HUDEP-2 (cell line): ENCODE measurements around the gene TAF4.
"Not testable (repeated sequence)": the region's sequence is repeated elsewhere in the genome, so short reads cannot be mapped to it uniquely, and the experiment has no call there.

ENCODE experiments used
- DNase-seq, 76 experiments: peaks; one replicate each; lab custom pipeline; 2025; ENCODE audit not compliant: unreplicated experiment in 76 of 76; lab: John Stamatoyannopoulos, UW

TAF4 gene

DNA sequence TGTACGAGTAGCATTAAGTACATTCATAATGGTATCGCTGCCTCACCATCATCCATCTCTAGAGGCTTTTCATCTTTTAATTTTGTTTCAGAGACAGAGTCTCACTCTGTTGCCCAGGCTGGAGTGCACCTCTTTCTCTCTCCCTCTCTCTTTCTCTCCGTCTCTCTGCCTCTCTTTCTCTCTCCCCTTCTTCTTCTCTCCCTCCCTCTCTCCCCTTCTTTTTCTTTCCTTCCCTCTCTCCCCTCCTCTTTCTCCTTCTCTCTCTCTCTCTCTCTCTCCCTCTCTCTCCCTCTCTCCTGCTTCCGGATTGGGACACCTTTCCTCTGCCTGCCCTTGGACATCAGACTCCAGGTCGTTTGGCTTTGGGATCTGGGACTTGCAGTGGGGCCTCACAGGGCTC, 17.6 kb upstream of the TAF4 start:
- DNase-seq = no peak

DNA sequence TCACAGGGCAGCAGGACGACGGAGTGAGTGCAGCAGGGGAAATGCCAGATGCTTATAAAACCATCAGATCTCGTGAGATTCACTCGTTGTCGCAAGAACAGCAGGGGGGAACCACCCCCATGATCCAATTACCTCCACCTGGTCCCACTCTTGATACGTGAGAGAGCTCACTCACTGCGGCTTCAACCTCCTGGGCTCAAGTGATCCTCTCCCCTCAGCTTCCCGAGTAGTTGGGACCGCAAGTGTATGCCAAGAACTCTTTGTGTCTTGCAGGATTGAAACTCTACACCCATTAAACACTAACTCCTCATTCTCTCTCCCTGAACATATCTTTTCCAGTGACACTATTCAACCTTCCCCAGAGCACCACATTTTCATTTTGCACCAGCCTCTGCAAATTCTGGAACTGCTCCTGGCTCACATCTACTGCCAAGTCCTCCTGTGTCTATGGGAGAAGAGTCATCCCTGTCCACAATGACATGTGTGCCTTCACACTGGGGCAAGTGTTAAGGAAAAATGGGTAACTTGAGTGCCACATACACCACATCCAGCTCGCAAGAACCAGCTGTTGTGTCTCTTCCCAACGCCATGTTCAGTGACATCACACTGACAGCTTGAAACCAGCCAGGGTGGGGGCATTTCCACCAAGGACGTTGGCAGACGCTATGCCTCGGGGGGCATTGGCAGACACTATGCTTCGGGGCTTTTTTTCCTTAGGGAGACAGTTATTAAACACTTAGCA, 14.7 kb upstream of the TAF4 start:
- no peak for DNase-seq

DNA sequence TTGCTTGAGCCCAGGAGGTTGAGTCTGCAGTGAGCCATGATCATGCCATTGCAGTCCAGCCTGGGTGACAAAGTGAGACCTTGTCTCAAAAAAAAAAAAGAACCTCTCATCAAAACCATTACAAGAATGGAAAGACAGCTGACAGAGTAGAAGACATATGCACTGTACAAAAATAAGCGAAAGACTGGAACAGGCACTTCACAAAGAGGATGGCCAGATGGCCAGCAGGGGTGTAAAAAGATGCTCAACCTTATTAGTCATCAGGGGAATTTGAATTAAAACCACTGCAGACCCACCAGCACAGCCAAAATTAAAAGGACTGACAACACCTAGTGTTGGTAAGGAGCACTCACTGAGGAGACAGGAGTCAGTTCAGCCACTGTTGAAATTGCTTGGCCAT, 13.5 kb upstream of the TAF4 start:
- no peak for DNase-seq

DNA sequence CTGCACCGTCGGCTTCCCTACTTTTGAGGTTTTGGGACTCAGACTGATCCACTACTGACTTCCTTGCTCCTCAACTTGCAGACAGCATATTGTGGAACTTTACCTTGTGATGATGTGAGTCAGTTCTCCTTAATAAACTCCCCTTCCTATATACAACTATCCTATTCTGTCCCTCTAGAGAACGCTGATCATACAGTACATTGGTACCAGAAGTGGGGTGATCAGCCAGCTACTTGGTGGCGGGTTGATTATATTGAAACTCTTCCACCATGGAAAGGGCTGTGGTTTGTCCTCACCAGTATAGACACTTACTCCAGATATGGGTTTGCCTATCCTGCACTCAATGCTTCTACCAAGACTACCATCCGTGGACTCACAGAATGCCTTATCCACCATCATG, 7.6 kb upstream of the TAF4 start:
- no peak for DNase-seq

DNA sequence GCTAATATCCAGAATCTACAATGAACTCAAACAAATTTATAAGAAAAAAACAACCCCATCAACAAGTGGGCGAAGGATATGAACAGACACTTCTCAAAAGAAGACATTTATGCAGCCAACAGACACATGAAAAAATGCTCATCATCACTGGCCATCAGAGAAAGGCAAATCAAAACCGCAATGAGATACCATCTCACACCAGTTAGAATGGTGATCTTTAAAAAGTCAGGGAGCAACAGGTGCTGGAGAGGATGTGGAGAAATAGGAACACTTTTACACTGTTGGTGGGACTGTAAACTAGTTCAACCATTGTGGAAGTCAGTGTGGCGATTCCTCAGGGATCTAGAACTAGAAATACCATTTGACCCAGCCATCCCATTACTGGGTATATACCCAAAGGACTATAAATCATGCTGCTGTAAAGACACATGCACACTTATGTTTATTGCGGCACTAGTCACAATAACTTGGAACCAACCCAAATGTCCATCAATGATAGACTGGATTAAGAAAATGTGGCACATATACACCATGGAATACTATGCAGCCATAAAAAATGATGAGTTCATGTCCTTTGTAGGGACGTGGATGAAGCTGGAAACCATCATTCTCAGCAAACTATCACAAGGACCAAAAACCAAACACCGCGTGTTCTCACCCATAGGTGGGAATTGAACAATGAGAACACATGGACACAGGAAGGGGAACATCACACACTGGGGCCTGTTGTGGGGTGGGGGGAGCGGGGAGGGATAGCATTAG, 6.2 kb upstream of the TAF4 start:
- DNase-seq = not testable (repeated sequence)

DNA sequence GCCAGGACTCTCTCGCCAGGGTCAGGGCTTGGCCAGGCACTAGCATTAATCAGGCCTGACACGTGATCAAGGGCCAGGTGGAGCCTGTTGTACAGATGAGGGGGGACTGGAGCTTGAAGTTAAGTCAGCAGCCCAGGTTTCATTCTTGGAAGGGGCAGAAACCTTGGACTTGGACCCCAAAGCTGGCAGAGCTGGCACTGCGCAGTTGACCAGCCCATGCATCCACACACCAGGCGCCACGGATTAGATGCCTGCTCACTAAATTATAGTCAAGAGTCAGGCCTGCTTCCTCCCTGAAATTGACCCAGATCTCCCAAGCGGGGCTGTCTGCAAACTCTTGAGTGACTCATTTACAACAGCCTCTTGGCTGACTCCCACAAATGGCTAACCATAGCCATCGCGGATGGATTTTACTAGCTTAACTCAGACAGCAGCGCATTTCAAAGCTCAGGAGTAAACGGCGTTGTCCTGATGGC, 4.1 kb upstream of the TAF4 start:
- DNase-seq = no peak

DNA sequence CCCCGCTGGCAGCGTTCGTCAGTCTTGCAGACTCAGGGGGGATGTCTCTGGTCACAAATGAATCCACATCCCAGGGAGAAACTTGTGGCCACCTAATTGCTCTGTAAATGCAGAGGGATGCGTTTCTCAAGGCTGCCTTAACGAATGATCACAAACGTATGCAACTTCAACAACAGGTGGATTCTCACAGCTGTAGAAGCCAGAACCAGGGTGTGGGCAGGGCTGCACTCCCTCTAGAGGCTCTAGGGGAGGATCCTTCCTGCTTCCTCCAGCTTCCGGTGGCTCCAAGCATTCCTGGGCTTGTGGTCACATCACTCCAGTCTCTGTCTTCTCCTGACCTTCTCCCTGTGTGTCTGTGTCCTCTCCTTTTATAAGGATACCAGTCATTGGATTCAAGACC, 3.3 kb upstream of the TAF4 start:
- no peak for DNase-seq

DNA sequence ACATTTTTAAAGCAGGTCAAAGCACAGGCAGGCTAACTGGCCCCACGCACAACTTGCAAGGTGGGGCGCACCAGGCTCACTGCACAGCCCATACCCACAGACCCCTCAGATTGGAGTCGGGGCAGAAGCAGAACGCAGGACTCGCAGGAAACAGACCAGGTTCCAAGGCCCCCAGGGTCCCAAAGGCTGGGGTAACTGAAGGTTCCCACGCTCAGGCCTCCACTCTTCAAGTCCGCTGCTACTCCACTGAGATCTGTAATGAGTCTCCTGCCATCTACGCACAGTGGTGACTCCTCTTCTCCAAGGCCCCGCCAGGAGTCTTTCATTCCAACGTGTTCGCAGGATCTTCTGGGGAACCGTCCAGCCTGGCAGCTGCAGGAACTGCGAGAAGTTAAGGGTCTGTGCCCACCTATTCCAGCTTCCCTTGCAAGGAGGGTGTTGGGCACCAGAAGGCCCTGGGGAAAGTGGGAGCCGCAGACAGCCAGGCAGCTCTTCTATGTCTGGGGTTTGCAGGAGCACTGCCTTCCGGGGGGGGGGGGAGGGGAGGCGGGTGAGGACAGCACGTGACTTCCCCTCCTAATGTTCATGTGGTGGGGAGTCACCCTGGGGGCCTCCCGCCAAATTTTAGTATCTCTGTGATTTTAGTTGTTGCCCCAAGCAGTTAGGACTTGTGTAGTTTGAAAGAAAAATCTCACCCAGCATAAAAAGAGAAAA, 2.0 kb upstream of the TAF4 start:
- peak in 3 of 76 experiments; percentile 2 to 19 (median 18) for DNase-seq

DNA sequence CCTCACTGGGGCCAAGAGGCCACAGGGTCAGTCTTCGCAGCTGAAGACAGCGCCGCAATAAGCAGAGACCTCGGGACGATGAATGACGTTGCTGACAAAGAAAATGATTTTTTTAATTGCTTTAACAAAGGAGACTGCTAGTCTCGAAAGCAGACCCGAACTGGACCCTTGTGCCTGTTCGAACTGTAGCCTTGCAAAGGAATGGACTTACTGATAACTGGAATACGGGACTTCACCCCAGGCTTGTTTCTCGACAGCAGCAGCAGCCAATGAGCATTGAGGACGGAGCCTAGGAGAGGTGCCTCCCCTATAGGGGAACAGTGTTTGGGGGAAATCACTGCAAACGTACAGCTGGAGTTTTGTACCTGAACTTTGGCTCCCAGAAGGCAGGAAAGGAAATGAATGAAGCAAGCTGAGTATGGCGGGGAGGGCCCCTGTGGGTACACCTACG, 1.3 kb upstream of the TAF4 start:
- peak in 2 of 76 experiments; percentile 20 to 22 for DNase-seq

DNA sequence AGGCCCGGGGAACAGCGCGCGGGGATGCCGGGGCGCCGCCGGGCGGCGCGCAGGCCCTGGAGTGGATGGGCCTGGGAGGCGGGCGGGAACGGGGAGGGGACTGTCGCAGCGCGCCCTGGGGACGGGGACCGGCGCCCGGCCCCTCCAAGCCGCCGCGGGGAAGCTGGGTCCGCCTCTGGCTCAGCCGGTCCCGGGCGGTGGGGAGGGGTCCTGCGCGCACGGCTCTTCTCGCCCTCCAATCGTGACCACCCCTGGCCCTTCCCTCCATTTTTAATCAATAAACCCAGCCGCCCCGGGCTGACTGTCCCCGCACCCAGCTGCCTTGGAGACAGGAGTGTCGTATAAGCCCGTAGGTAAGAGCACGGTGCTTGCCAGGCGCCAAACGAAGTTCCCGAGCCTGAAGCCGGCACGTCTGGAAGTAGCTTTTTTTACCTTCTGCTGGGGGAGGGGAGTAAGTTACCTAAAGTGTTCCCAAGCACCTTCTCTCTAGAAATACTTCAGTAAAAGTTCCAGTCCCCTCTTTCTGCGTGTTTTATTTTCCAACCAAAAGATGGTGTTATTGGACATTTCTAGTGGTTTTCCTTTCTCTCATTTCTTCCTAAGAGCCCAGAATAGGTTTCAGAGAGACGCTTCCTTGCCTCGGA, 780 bp upstream of the TAF4 start:
- DNase-seq = peak in 33 of 76 experiments; percentile 13 to 68 (median 33)

DNA sequence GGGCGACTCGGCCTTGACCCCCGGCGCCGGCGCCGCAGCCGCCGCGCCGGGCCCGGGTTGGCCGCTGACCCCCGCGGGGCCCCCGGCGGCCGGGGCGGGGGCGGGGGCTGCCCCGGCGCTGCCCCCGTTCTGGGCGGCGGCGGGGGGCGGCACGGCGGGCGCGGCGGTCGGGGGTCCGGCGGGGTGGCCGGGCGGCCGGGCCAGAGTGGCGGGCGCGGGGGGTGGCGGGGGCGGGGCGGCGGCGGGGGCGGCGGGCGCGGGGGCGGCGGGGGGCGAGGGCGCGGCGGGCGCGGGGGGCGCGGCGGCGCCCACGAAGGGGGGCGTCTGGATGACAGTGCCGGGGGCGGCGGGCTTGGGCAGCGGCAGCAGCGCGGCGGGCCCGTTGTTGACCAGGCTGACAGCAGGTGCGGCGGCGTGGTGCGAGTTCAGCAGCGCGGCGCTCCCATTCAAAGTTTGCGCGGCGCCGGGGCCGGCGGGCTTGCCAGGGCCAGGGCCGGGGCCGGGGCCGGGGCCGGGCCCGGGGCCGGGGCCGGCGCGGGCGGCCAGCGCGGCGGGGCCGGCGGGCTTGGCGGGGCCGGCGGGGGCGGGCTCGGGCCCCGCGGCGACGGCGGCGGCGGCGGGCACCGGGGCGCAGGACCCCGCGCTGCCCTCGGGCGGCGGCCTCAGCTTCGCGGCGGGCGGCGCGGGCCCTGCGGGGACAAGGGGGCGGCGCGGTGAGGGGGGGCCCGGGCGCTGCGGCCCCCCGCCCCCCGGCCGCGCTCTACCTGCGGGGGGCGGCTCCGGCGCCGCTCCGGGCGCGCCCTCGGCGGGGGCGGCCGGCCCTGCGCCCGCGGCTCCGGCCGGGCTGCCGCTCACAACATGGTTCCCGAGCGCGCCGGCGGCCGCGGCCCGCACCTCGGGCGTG, 659 bp downstream of the TAF4 start:
- DNase-seq = no peak

DNA sequence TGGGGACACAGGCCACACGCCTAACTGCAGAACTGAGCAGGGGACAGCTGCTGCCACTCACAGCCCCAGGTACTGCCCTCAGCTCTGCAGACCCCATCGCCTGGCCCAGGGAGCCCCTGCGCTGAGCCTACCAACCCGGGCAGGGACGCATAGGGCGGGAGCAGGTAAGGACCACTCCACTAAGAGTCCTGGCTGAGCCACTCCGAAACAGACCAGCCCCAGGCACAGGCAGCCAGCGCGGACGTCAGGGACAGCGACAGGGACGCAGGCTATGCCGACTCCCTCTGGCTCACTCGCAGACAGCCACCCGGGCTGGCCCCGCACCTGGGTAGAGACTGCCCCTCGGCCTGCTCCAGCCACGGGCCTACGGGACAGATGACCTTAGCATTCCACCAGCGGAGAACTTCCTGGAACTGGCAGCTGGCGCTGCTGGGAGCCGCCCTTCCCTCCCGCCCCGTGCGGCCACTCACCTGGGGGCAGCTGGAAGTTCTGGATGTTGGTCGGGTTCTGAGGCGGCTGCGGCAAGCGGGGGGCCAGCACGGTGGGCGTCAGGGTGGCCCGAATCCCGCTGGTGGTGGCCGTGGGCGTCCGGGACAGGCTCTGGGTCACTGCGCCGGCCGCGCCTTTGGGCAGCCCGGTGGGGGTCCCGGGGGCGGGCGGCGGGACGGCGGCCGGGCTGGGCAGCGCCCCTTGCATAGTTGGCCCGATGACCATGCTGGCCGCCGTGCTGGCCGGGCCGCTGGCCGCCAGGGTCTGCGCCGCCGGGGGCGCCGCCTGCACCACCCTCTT, 1.5 kb downstream of the TAF4 start:
- DNase-seq = no peak

DNA sequence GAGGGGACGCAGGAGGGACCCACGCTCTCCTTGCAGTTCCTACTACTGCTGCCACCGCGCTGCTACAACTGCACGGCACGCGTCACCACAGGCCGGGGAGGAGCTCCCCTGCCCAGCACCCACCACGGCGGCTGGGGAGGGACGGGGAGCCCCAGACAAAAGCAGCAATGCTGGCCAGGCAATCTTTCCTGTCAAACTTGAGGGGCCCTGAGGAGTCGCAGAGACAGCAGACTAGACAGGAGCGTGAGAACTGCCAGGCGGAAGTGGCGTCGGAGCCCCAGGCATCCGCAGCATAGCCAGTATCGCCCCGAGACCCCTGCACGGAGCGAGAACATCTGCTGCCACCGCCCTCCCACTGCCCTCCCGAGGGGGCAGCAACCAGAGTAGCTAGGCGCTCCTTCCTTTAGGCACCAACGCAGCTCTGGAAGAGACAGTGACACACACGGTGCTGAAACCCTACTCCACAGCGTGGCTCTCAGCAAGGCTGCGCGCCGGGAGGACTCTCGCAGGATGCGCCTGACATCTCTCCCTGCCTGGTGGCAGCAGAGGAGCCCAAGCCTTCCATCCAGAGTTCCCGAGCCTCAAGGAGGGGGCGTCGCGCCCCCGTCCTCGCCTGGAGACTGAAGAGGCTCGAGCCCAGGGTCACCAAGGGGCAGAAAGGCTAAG, 2.2 kb downstream of the TAF4 start:
- no peak for DNase-seq

DNA sequence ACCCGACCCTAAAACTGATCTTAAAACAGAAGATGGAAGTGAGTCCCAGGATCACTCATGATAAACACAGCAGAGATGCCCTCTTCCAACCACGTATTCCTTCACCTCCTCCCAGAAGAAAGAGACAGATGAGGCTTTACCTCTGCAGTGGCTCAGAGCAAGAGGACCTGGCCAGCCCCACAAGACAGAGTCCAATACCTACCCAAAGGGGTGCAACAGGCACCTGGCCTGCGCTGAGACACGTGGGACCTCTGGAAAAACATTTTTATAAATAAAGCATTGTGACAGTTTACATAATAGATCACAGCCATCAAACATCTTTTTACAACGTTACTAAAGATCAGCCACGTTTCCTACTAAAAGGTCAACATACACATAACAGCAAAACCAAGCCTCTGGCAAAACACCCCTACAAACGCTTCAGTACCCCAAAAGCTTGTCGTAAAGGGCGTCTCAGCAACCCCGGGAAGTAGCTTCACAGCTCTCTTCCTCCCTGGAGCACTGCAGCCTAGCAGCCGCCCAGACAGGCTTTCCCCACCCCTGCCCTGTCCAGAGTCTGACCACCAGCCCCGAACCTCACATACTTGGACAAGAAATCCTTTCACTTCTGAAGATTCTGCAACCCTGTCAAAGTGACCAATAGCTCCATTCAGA, 2.9 kb downstream of the TAF4 start:
- no peak for DNase-seq

DNA sequence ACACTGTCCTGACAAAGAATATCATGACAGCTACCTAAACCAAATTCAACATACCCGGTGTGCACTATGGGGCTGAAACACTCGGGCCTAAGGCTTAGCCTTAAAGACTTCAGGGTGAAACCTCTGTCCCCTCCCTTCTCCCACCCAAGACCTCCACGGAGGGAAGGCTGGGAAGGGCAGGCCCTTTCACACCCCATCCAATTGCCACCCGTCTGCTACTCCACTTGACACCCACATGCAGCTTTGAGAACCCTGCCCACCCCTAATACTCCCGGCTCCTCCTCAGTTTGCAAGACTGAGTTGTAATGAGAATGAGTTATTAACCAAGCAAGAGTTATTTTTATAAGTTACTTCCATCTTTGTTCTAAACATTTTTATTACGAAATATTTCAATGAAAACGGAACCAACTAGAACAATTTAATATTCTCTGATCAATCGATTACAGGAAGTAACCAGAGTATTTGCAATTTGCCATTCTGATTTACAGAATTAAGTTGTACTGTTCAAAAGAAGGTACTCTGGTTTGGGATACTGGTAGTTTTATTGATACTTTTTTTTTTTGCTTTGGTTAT, 3.7 kb downstream of the TAF4 start:
- no peak for DNase-seq

DNA sequence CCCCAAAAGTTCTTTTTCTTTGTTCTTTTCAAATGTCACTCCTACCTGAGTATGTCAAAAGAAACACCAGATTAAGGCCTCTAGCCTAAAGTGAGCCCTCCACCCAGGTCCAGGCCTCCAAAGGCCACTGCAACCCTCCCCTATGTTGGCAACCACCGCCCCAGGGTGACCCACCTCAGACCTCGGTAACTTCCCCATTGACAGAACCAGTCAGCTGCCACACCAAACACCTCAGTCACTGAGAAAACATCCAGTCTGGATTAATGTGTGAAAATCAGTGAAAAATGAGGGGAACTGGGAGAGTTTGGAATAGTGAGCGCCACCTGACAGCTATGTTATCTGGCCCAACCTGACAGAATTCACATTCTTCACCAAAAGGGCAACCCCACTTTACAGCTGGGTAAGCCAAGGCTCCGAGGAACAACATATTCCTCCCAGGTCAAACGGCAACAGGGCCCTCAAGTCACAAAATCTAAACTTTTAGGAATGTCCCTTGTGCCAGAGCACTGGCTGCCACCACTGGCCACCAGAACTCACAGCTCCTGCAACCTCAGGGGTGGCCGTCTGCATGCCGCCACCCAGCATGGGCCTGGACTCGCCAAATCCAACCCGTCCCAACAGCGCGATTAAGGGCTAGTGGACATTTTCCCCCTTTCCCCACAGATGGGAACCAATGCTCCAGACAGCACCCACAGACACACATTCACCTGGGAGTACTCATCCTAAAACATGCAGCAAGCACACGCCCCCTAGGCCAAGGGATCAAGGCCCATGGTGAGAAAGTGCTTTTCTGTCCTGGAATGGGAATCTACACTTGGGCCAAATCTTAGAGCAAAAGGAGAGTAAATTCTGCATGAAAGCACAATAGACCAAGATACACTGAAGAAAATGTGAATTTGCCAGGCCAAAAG, 4.8 kb downstream of the TAF4 start:
- DNase-seq = no peak
